Sigmoid colon (tissue), 4 donors: ENCODE results near the gene UBC.
"Not testable (repeated sequence)": the region's sequence is repeated elsewhere in the genome, so short reads cannot be mapped to it uniquely, and the experiment has no call there.

ENCODE experiments used
- EP300 ChIP-seq, 4 donors: sonication (generic); formaldehyde crosslinking; IDR thresholded peaks; one replicate each; pipeline ENCODE4 v1.6.1; 2017; ENCODE audit warnings: antibody characterized with exemption in 4 of 4
- POLR2AphosphoS5 ChIP-seq, 4 donors: sonication (generic); formaldehyde crosslinking; IDR thresholded peaks; one replicate each; pipeline ENCODE4 v1.6.1; 2017; ENCODE audit warnings: antibody characterized with exemption in 4 of 4
- TF ChIP-seq, protein P1 (sequence below), 4 experiments: fragments of 450-650 bp in 3 of 4; fragments of 200-600 bp in 1 of 4; IDR thresholded peaks; one replicate each; pipeline ENCODE4 v1.5.1; 2016 to 2019; ENCODE audit warnings: antibody characterized with exemption in 4 of 4, mild to moderate bottlenecking in 3 of 4, moderate library complexity in 2 of 4

DNA sequence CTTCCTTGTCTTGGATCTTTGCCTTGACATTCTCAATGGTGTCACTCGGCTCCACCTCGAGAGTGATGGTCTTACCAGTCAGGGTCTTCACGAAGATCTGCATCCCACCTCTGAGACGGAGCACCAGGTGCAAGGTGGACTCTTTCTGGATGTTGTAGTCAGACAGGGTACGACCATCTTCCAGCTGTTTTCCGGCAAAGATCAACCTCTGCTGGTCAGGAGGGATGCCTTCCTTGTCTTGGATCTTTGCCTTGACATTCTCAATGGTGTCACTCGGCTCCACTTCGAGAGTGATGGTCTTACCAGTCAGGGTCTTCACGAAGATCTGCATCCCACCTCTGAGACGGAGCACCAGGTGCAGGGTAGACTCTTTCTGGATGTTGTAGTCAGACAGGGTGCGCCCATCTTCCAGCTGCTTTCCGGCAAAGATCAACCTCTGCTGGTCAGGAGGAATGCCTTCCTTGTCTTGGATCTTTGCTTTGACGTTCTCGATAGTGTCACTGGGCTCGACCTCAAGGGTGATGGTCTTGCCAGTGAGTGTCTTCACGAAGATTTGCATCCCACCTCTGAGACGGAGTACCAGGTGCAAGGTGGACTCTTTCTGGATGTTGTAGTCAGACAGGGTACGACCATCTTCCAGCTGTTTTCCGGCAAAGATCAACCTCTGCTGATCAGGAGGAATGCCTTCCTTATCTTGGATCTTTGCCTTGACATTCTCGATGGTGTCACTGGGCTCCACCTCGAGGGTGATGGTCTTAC is 1.7 kb downstream of the UBC start:
- peak; percentile 31 to 76 (median 55) for TF ChIP-seq POLR2AphosphoS5 (IDR thresholded peaks at IDR 0.05)
- TF ChIP-seq, protein P1, sequence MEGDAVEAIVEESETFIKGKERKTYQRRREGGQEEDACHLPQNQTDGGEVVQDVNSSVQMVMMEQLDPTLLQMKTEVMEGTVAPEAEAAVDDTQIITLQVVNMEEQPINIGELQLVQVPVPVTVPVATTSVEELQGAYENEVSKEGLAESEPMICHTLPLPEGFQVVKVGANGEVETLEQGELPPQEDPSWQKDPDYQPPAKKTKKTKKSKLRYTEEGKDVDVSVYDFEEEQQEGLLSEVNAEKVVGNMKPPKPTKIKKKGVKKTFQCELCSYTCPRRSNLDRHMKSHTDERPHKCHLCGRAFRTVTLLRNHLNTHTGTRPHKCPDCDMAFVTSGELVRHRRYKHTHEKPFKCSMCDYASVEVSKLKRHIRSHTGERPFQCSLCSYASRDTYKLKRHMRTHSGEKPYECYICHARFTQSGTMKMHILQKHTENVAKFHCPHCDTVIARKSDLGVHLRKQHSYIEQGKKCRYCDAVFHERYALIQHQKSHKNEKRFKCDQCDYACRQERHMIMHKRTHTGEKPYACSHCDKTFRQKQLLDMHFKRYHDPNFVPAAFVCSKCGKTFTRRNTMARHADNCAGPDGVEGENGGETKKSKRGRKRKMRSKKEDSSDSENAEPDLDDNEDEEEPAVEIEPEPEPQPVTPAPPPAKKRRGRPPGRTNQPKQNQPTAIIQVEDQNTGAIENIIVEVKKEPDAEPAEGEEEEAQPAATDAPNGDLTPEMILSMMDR (IDR thresholded peaks at IDR 0.05), result not testable (repeated sequence)
- TF ChIP-seq EP300 (IDR thresholded peaks at IDR 0.05), result not testable (repeated sequence)
